SK-N-SH (cell line): ENCODE data around the gene CDKL5. TPM values are rescaled to one million over a fixed set of nuclear protein-coding genes. Genes with fewer than 3 reads are reported as not detected.

ENCODE experiments used
- CTCF ChIA-PET: fragments of 300-600, 350-600 bp; formaldehyde crosslinking; extraction: SDS; loops from one replicate; lab custom pipeline; 2021; lab: Yijun Ruan, JAX
- POLR2A ChIA-PET: fragments of 350-600 bp; sonication (Branson Sonifier 250); formaldehyde crosslinking; extraction: SDS; loops from one replicate; lab custom pipeline; 2020; ENCODE audit warnings: antibody characterized with exemption, inconsistent platforms; lab: Yijun Ruan, JAX
- DNase-seq: peaks from one replicate; pipeline ENCODE4 v3.0.0; 2012
- H2AFZ ChIP-seq: fragments of 200-600 bp; sonication (generic); 2 replicates; pipeline ENCODE4 v1.8.1; 2016; ENCODE audit warnings: antibody characterized with exemption, mild to moderate bottlenecking, low read depth
- H3F3A ChIP-seq: fragments of 200-600 bp; sonication (generic); replicated peaks from 2 replicates; pipeline ENCODE3; 2016; ENCODE audit warnings: antibody characterized with exemption, mild to moderate bottlenecking; ENCODE audit not compliant: insufficient read depth
- H3K27ac ChIP-seq, 2 experiments: fragments of 200-500 bp in 1 of 2; fragments of 200-600 bp in 1 of 2; sonication (Bioruptor generic) in 1 of 2; sonication (generic), shearing (Covaris generic) in 1 of 2; 2 replicates each; pipeline versions ENCODE4 v1.5.1 to v1.6.1; 2014 to 2016; ENCODE audit warnings: low read depth in 2 of 2, inconsistent platforms in 1 of 2, low read length in 1 of 2, mild to moderate bottlenecking in 1 of 2, mixed read lengths in 1 of 2
- H3K27me3 ChIP-seq: fragments of 200-600 bp; sonication (generic), shearing (Covaris generic); 2 replicates; pipeline ENCODE4 v1.6.1; 2016; ENCODE audit warnings: mixed run types; ENCODE audit not compliant: insufficient read depth
- H3K36me3 ChIP-seq, 2 experiments: fragments of 200-500 bp in 1 of 2; fragments of 200-600 bp in 1 of 2; sonication (Bioruptor generic) in 1 of 2; sonication (generic) in 1 of 2; replicated peaks in 1 of 2; 2 replicates each; pipeline versions ENCODE3 to v1.5.1; 2014 to 2016; ENCODE audit warnings: low read length in 1 of 2, mild to moderate bottlenecking in 1 of 2; ENCODE audit not compliant: insufficient read depth in 2 of 2, control insufficient read depth in 1 of 2
- H3K4me1 ChIP-seq, 2 experiments: fragments of 200-500 bp in 1 of 2; fragments of 200-600 bp in 1 of 2; sonication (Bioruptor generic) in 1 of 2; sonication (generic), shearing (Covaris generic) in 1 of 2; 2 replicates each; pipeline versions ENCODE4 v1.5.1 to v1.6.1; 2014 to 2016; ENCODE audit warnings: low read depth in 1 of 2, low read length in 1 of 2, mixed run types in 1 of 2; ENCODE audit not compliant: insufficient read depth in 2 of 2, control insufficient read depth in 1 of 2
- H3K4me2 ChIP-seq: fragments of 200-600 bp; sonication (generic), shearing (Covaris generic); 2 replicates; pipeline ENCODE4 v1.6.1; 2017; ENCODE audit warnings: mixed run types
- H3K4me3 ChIP-seq, 2 experiments: fragments of 200-500 bp in 1 of 2; fragments of 200-600 bp in 1 of 2; sonication (Bioruptor generic) in 1 of 2; sonication (generic), shearing (Covaris generic) in 1 of 2; 2 replicates each; pipeline versions ENCODE4 v1.5.1 to v1.8.1; 2014 to 2016; ENCODE audit warnings: low read depth in 2 of 2, inconsistent platforms in 1 of 2, low read length in 1 of 2, mild to moderate bottlenecking in 1 of 2, mixed read lengths in 1 of 2, moderate library complexity in 1 of 2
- H3K79me2 ChIP-seq: fragments of 200-600 bp; sonication (generic); 2 replicates; pipeline ENCODE4 v1.8.1; 2017; ENCODE audit warnings: mild to moderate bottlenecking; ENCODE audit not compliant: insufficient read depth
- H3K9ac ChIP-seq: fragments of 200-600 bp; sonication (generic); 2 replicates; pipeline ENCODE4 v1.6.1; 2017; ENCODE audit warnings: mixed run types
- H3K9me2 ChIP-seq: fragments of 200-600 bp; sonication (generic); 2 replicates; pipeline ENCODE4 v1.6.1; 2017; ENCODE audit warnings: mixed run types
- H3K9me3 ChIP-seq: fragments of 200-600 bp; sonication (generic); 2 replicates; pipeline ENCODE4 v1.6.1; 2017; ENCODE audit warnings: mixed run types, mild to moderate bottlenecking, moderate library complexity
- H4K20me1 ChIP-seq: fragments of 200-600 bp; sonication (generic); 2 replicates; pipeline ENCODE4 v1.6.1; 2017; ENCODE audit warnings: mild to moderate bottlenecking, mixed run types; ENCODE audit not compliant: insufficient read depth
- CHD2 ChIP-seq: fragments of 150-350 bp; IDR thresholded peaks from 2 replicates; pipeline ENCODE4 v1.6.1; 2018; ENCODE audit warnings: low read length; ENCODE audit not compliant: partially characterized antibody
- CTCF ChIP-seq: fragments of 200-600 bp; sonication (generic); IDR thresholded peaks from 2 replicates; pipeline ENCODE4 v1.6.1; 2017; ENCODE audit warnings: antibody characterized with exemption, mild to moderate bottlenecking, moderate library complexity
- ELF1 ChIP-seq: IDR thresholded peaks from 2 replicates; pipeline ENCODE4 v1.4.0; 2012
- FOSL2 ChIP-seq: IDR thresholded peaks from 2 replicates; pipeline ENCODE4 v1.4.0; 2012; ENCODE audit warnings: low read depth, mild to moderate bottlenecking, moderate library complexity, borderline replicate concordance
- GATA2 ChIP-seq: sonication (generic); formaldehyde crosslinking; IDR thresholded peaks from 2 replicates; pipeline ENCODE4 v1.5.0; 2020; ENCODE audit warnings: mild to moderate bottlenecking, missing genetic modification reagents
- IRF3 ChIP-seq: fragments of 150-350 bp; IDR thresholded peaks from 2 replicates; pipeline ENCODE4 v1.6.1; 2016; ENCODE audit warnings: mild to moderate bottlenecking, low read depth, low read length
- MXI1 ChIP-seq: IDR thresholded peaks from 2 replicates; pipeline ENCODE4 v1.6.1; 2012; ENCODE audit warnings: mild to moderate bottlenecking, low read depth, low read length, improper control_type of control experiment
- NFIC ChIP-seq: IDR thresholded peaks from 2 replicates; pipeline ENCODE4 v1.4.0; 2012; ENCODE audit warnings: borderline replicate concordance
- NRF1 ChIP-seq: IDR thresholded peaks from 2 replicates; pipeline ENCODE4 v1.6.1; 2012; ENCODE audit warnings: low read depth, mild to moderate bottlenecking, low read length
- POLR2AphosphoS5 ChIP-seq: IDR thresholded peaks from 2 replicates; pipeline ENCODE4 v1.6.1; 2012; ENCODE audit warnings: low read depth, low read length
- RAD21 ChIP-seq: IDR thresholded peaks from 2 replicates; pipeline ENCODE4 v1.6.1; 2012; ENCODE audit warnings: mild to moderate bottlenecking, low read length
- RCOR1 ChIP-seq: fragments of 150-350 bp; IDR thresholded peaks from 2 replicates; pipeline ENCODE4 v1.6.1; 2017; ENCODE audit warnings: antibody characterized with exemption, low read length
- RFX5 ChIP-seq: IDR thresholded peaks from 2 replicates; pipeline ENCODE4 v1.6.1; 2012; ENCODE audit warnings: mild to moderate bottlenecking, improper control_type of control experiment, low read length
- SIN3A ChIP-seq: IDR thresholded peaks from 2 replicates; pipeline ENCODE4 v1.6.1; 2012; ENCODE audit warnings: low read depth, mild to moderate bottlenecking, low read length, moderate library complexity, borderline replicate concordance
- SMC3 ChIP-seq: IDR thresholded peaks from 2 replicates; pipeline ENCODE4 v1.6.1; 2012; ENCODE audit warnings: low read depth, low read length, improper control_type of control experiment
- TAF1 ChIP-seq: IDR thresholded peaks from 2 replicates; pipeline ENCODE4 v1.6.1; 2012; ENCODE audit warnings: low read depth, mild to moderate bottlenecking, low read length, moderate library complexity, borderline replicate concordance
- TCF12 ChIP-seq: IDR thresholded peaks from 2 replicates; pipeline ENCODE4 v1.4.0; 2012
- USF2 ChIP-seq: fragments of 150-350 bp; IDR thresholded peaks from 2 replicates; pipeline ENCODE4 v1.6.1; 2017; ENCODE audit warnings: antibody characterized with exemption, low read length, low read depth, borderline replicate concordance
- YY1 ChIP-seq: IDR thresholded peaks from 2 replicates; pipeline ENCODE4 v1.4.0; 2012; ENCODE audit warnings: low read depth, mild to moderate bottlenecking
- ZBTB33 ChIP-seq: IDR thresholded peaks from 2 replicates; pipeline ENCODE4 v1.4.0; 2012; ENCODE audit warnings: low read depth, borderline replicate concordance
- WGBS: methylation state at CpG from one replicate; pipeline ENCODE4 v1.1.6; 2017; ENCODE audit warnings: low lambda C conversion rate; 5-methylcytosine and 5-hydroxymethylcytosine counted together
- polyA plus RNA-seq, 3 experiments: library from polyadenylated mRNA; depleted of rRNA; stranded (reverse); fragments of >200 nt; gene quantifications; 2 replicates each; pipeline ENCODE4 v1.2.3, GENCODE V29; 2012

CDKL5 gene
- polyA plus RNA-seq, 1 of the 3 experiments (the other 2 are of a cell fraction): 1.3 TPM

- Histone ChIP-seq H3F3A (peaks cover 10% of the 10 kb centered on the region), H4K20me1 (no peaks in the 10 kb centered on the region), H3K27ac (peak overlapping the region in 1 of 2 experiments; percentile 61; a peak in 1 of 4 replicates), H3K4me2 (peak overlapping the region; percentile 35; the same call in 1 of the 2 replicates), H3K9me2 (no peaks in the 10 kb centered on the region), H2AFZ (no peak overlapping the region), H3K9ac (no peak overlapping the region), H3K4me3 (no peak overlapping the region), H3K9me3 (no peaks in the 10 kb centered on the region), H3K4me1 (peaks cover 3 to 5% of the 10 kb centered on the region in 2 experiments; a peak in 2 of 4 replicates), H3K27me3 (no peaks in the 10 kb centered on the region; the same call in 1 of the 2 replicates), H3K79me2 (no peaks in the 10 kb centered on the region)
- CTCF ChIA-PET: interaction anchor here (1.0 kb wide), 1 partner anchor 911 kb away, joined by 3 read pairs; no protein-coding TSS in a partner anchor
- 35% methylated on average over 4 of the region's 4 CpGs for WGBS
- DNase-seq: no peak
- no peak for TF ChIP-seq IRF3
- no peak for TF ChIP-seq SIN3A
- no peak for TF ChIP-seq RCOR1
- TF ChIP-seq TAF1: no peak
- TF ChIP-seq ELF1: no peak
- no peak for TF ChIP-seq TCF12
- TF ChIP-seq MXI1: no peak
- no peak for TF ChIP-seq GATA2 (CRISPR knock-in tag)
- no peak for TF ChIP-seq NFIC
- no peak for TF ChIP-seq FOSL2
- no peak for TF ChIP-seq CTCF
- TF ChIP-seq ZBTB33: no peak
- no peak for TF ChIP-seq YY1
- TF ChIP-seq CHD2: no peak
- no peak for TF ChIP-seq NRF1
- TF ChIP-seq RFX5: no peak
- TF ChIP-seq RAD21: no peak
- TF ChIP-seq POLR2AphosphoS5: no peak
- no peak for TF ChIP-seq SMC3
- no peak for TF ChIP-seq USF2
- TF ChIP-seq, all 33 proteins: peak for 0
- no peaks in the 10 kb centered on the region for H3K36me3 ChIP-seq
- POLR2A ChIA-PET: no interaction called here
Measured at GRCh38 chrX:18422886-18423285, 2.5 kb upstream of the CDKL5 start.
